Measurements from ENCODE around the gene MYBPHL. TPM values are rescaled to one million over a fixed set of nuclear protein-coding genes. Genes with fewer than 3 reads are reported as not detected.

MYBPHL gene
- total and polyA plus RNA-seq, 2 experiments from 2014 or later = not detected

- H3K4me1 Mint-ChIP-seq = no peaks in the 10 kb centered on the region
- H3K4me3 ChIP-seq = no peak overlapping the region
- no peaks in the 10 kb centered on the region for H3K9me2 ChIP-seq (ENCODE audit: insufficient read depth)
- no peak overlapping the region for H3K27ac Mint-ChIP-seq
- no peak for TF ChIP-seq NANOG (IDR thresholded peaks at IDR 0.05; ENCODE audit: borderline replicate concordance)
- no peak for TF ChIP-seq CREB1 (CRISPR knock-in tag; IDR thresholded peaks at IDR 0.05; ENCODE audit: low read depth)
- no peak for TF ChIP-seq CTCF (conservative IDR thresholded peaks at IDR 0.05; ENCODE audit: low read depth in 2 of 2)
- TF ChIP-seq REST (IDR thresholded peaks at IDR 0.05; ENCODE audit: unreplicated experiment) = no peak
- TF ChIP-seq JUNB (IDR thresholded peaks at IDR 0.05; ENCODE audit: unreplicated experiment) = no peak
- TF ChIP-seq EZH2phosphoT487 (IDR thresholded peaks at IDR 0.05; ENCODE audit: unreplicated experiment) = no peak
- no peak for TF ChIP-seq POLR2AphosphoS5 (IDR thresholded peaks at IDR 0.05; ENCODE audit: low read depth)
- TF ChIP-seq STAT1 (IDR thresholded peaks at IDR 0.05; ENCODE audit: unreplicated experiment) = no peak
- no peak for TF ChIP-seq ZNF462 (CRISPR knock-in tag; IDR thresholded peaks at IDR 0.05)
- TF ChIP-seq ZNF114 (CRISPR knock-in tag; IDR thresholded peaks at IDR 0.05) = no peak
- no peak for TF ChIP-seq ETS1 (IDR thresholded peaks at IDR 0.05)
- TF ChIP-seq ZNF331 (CRISPR knock-in tag; IDR thresholded peaks at IDR 0.05; ENCODE audit: low read depth) = no peak
- no peak for TF ChIP-seq EZH2 (IDR thresholded peaks at IDR 0.05; ENCODE audit: low read depth, unreplicated experiment)
- H3K4me2 ChIP-seq = no peak overlapping the region
- no peaks in the 10 kb centered on the region for H3K79me2 ChIP-seq (replicated peaks; ENCODE audit: insufficient read depth)
- H3K36me3 ChIP-seq (ENCODE audit: insufficient read depth) = peaks cover 39% of the 10 kb centered on the region
- H3K4me1 ChIP-seq (ENCODE audit: insufficient read depth) = no peaks in the 10 kb centered on the region
- H3K27me3 Mint-ChIP-seq (ENCODE audit: insufficient read depth, low read depth, poor library complexity) = peaks cover 2% of the 10 kb centered on the region
- peaks cover 11% of the 10 kb centered on the region; the same call in 1 of the 3 replicates for H3K9me3 Mint-ChIP-seq
- H2AFZ ChIP-seq = no peak overlapping the region
- peaks cover 82% of the 10 kb centered on the region for H3K36me3 Mint-ChIP-seq (ENCODE audit: low read depth)
- ATAC-seq (no peak), DNase-seq (ENCODE audit: low spot score) (no peak)
- H3K27me3 ChIP-seq (ENCODE audit: insufficient read depth) = no peaks in the 10 kb centered on the region
- peaks cover 6% of the 10 kb centered on the region; the same call in 1 of the 2 replicates for H4K20me1 ChIP-seq (replicated peaks; ENCODE audit: insufficient read depth)
- H3K27ac ChIP-seq (ENCODE audit: low read depth) = no peak overlapping the region
- H3K4me3 Mint-ChIP-seq = no peak overlapping the region
- H3F3A ChIP-seq (replicated peaks; ENCODE audit: low read depth) = no peaks in the 10 kb centered on the region
Observed at GRCh38 chr1:109335091-109335490, 28.3 kb upstream of the MYBPHL start.

All from GM23338 (cell line).